Mucosa of descending colon (tissue), 3 donors: ENCODE results near the gene RPS6KA5. TPM values are rescaled to one million over a fixed set of nuclear protein-coding genes. Genes with fewer than 3 reads are reported as not detected.

ENCODE experiments used
- ATAC-seq: fragments of 200-7000 bp; cut with Tn5 transposase; one replicate; pipeline ENCODE4 v1.9.1; 2020; ENCODE audit warnings: mild to moderate bottlenecking, moderate library complexity
- DNase-seq, 3 donors: peaks; one replicate each; pipeline ENCODE4 v3.0.0-alpha.2; 2020
- H3K36me3 ChIP-seq: fragments of 200-600 bp; one replicate; pipeline ENCODE4 v1.8.0; 2021; ENCODE audit warnings: low read depth, mild to moderate bottlenecking
- H3K4me1 ChIP-seq: fragments of 200-600 bp; one replicate; pipeline ENCODE4 v1.8.0; 2021; ENCODE audit warnings: low read depth, mild to moderate bottlenecking
- H3K4me3 ChIP-seq: fragments of 200-600 bp; one replicate; pipeline ENCODE4 v1.8.0; 2021; ENCODE audit warnings: mild to moderate bottlenecking
- H3K9me3 ChIP-seq: fragments of 200-600 bp; one replicate; pipeline ENCODE4 v1.8.0; 2021; ENCODE audit warnings: mild to moderate bottlenecking
- CTCF ChIP-seq: fragments of 200-600 bp; IDR thresholded peaks from one replicate; pipeline ENCODE4 v1.8.0; 2022; ENCODE audit warnings: antibody characterized with exemption, mild to moderate bottlenecking
- intact Hi-C, 2 donors: fragments of 100-400 bp; cut with DNase I in 1 of 2; cut with micrococcal nuclease in 1 of 2; formaldehyde crosslinking; loops; one replicate each; pipeline versions ENCODE4 v1.11.0 to v1.11.1; 2022; cut with DNase I, micrococcal nuclease
- total RNA-seq, 3 donors: library from RNA; stranded (reverse); fragmentation: NEBNext Ultra II Directional in 2 of 3; extraction: Animal tissue kit (Norgen Biotek cat#: 25700) in 2 of 3; gene quantifications; one replicate each; pipeline versions ENCODE4 v1.2.1 to v1.2.4, GENCODE V29; 2021 to 2023
- donor health status: DM: no; HTN: no; CAD: no; lungs with moderate emphysema.
- donor health status: DM: no; HTN: no; CAD: no.
- donor health status: DM: no; HTN: yes; CAD: no.

RPS6KA5 gene
- total RNA-seq, 3 donors from 2014 or later: 25.0 to 41.5 (median 27.2) TPM

GRCh38 chr14:90804292-90805083, 256.0 kb downstream of the RPS6KA5 start:
- H3K36me3 ChIP-seq: no peaks in the 10 kb centered on the region
- intact Hi-C loops: no loop called here
- no peaks in the 10 kb centered on the region for H3K9me3 ChIP-seq
- TF ChIP-seq CTCF: no peak
- peaks cover 7% of the 10 kb centered on the region for H3K4me1 ChIP-seq
- DNase-seq: no peak
- ATAC-seq: no peak
- no peak overlapping the region for H3K4me3 ChIP-seq

DNA sequence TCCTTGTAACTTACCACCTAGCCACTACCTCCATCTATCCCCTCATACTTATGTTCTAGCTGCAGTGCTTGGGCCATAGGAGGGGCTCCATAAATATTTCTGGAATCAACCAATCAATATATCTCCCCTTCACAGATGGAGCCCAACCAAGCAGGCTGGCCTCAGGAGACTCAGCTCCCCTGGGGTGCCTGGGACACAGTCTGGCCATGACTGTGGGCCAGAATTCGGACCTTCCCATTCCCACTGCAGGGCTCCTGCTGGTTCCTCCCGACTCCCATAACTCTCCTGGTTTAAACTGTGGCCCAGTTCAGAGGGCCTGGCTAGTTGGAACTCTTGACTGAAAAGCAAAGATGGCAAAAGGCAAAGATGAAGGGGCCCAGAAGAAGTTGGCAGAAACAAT, 257.2 kb downstream of the RPS6KA5 start:
- TF ChIP-seq CTCF: no peak
- Histone ChIP-seq H3K4me1 (peaks cover 6% of the 10 kb centered on the region), H3K4me3 (no peak overlapping the region), H3K9me3 (no peaks in the 10 kb centered on the region), H3K36me3 (no peaks in the 10 kb centered on the region)
- no peak for ATAC-seq
- intact Hi-C loops: no loop called here
- DNase-seq: no peak

GRCh38 chr14:90799420-90799819, 261.0 kb downstream of the RPS6KA5 start:
- TF ChIP-seq CTCF: no peak
- intact Hi-C loops: no loop called here

DNA sequence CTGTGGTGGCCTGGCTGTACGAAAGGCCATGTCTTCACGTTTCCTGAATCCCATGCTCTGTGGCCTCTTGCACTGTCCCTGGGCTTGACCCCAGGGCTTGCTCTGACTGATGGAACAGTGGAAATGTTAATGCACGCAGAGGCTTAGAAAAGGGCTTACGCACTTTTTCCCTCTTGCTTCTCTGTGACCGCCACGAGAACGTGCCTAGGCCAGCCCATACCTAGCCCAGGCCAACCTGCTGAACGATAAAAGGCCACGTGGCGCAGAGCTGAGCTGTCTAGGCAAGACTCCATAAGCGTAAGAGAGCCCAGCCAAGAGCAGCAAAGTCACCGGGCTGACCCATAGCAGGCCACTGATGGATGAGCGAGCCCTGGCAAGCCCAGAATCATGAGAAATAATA, 262.5 kb downstream of the RPS6KA5 start:
- Histone ChIP-seq H3K9me3 (no peaks in the 10 kb centered on the region), H3K36me3 (no peaks in the 10 kb centered on the region), H3K4me1 (no peaks in the 10 kb centered on the region), H3K4me3 (no peak overlapping the region)
- DNase-seq: no peak
- no peak for TF ChIP-seq CTCF
- intact Hi-C loops: no loop called here
- ATAC-seq: no peak

More at GRCh38 chr14:90799420-90799819, 261.0 kb downstream of the RPS6KA5 start:
- H3K4me3 ChIP-seq: no peak overlapping the region
- no peaks in the 10 kb centered on the region for H3K36me3 ChIP-seq
- ATAC-seq: no peak
- H3K9me3 ChIP-seq: no peaks in the 10 kb centered on the region
- DNase-seq: no peak
- H3K4me1 ChIP-seq: no peaks in the 10 kb centered on the region

Other genes with a start within 250 kb of the RPS6KA5 start
- 10 to 100 TPM in 1 of 3 donors, 1 to 10 TPM in 2; 6.0 to 72.8 (median 10.0) TPM for gene TTC7B, start 244.2 kb downstream of the RPS6KA5 start, total RNA-seq
- gene DGLUCY, start 53.4 kb upstream of the RPS6KA5 start, total RNA-seq: 100 to 1,000 TPM in 2 of 3 donors, 10 to 100 TPM in 1; 94.0 to 149 (median 114) TPM
- gene GPR68, start 184.1 kb upstream of the RPS6KA5 start, total RNA-seq: 1 to 10 TPM; 1.4 to 2.4 (median 2.3) TPM